ENCODE measurements around the gene EMILIN1.
"Not testable (repeated sequence)": the region's sequence is repeated elsewhere in the genome, so short reads cannot be mapped to it uniquely, and the experiment has no call there.

Gene EMILIN1

DNA sequence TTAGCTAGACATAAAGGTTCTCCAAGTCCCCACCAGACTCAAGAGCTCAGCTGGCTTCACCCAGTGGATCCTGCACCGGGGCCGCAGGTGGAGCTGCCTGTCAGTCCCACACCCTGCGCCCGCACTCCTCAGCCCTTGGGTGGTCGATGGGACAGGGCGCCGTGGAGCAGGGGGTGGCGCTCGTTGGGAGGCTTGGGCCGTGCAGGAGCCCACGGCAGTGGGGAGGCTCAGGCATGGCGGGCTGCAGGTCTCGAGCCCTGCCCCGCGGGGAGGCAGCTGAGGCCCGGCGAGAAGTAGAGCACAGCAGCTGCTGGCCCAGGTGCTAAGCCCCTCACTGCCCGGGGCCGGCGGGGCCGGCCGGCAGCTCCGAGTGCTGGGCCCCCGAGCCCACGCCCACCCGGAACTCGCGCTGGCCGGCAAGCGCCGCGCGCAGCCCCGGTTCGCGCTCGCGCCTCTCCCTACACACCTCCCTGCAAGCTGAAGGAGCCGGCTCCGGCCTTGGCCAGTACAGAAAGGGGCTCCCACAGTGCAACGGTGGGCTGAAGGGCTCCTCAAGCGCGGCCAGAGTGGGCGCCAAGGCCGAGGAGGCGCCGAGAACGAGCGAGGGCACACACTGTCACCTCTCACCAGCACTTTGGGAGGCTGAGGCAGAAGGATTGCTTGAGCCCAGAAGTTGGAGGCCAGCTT is 33.1 kb downstream of the EMILIN1 start:
- not testable (repeated sequence) for H3K4me1 ChIP-seq (ENCODE audit: control insufficient read depth, insufficient read depth, low read length)

DNA sequence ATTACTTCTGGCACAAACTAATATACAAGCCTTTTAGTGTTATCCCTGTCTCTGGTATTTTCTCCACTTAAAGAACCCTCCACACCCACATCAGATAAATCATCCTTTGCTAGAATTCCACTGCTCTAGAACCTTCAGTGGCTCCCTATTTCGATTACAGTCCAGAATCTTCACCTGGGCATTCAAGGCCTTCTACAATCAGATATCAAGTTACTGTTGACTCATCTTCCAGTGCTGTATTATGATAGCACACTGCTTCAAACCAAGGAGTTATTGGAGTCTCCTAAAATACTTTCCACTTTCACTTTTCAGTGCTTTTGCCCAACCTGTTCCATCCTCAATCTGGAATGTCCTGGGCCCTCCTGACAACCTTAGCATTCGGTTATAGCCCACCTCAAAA is 37.1 kb downstream of the EMILIN1 start:
- Histone ChIP-seq H3K9ac (ENCODE audit: low read depth, low read length) (no peak overlapping the region), H3K27ac (ENCODE audit: low read depth, low read length) (no peak overlapping the region), H3K36me3 (ENCODE audit: control insufficient read depth, insufficient read depth, low read length) (no peaks in the 10 kb centered on the region), H3K4me1 (ENCODE audit: control insufficient read depth, insufficient read depth, low read length) (peaks cover 7% of the 10 kb centered on the region; the same call in 1 of the 2 replicates), H3K9me3 (ENCODE audit: control insufficient read depth, insufficient read depth, low read length) (no peaks in the 10 kb centered on the region), H3K27me3 (ENCODE audit: control insufficient read depth, insufficient read depth, low read length) (peaks cover 38% of the 10 kb centered on the region), H3K4me3 (ENCODE audit: low read depth, low read length) (no peak overlapping the region)

More for the DNA sequence above, 33.1 kb downstream of the EMILIN1 start:
- not testable (repeated sequence) for H3K9me3 ChIP-seq (ENCODE audit: control insufficient read depth, insufficient read depth, low read length); H3K9ac ChIP-seq (ENCODE audit: low read depth, low read length); H3K36me3 ChIP-seq (ENCODE audit: control insufficient read depth, insufficient read depth, low read length); H3K27me3 ChIP-seq (ENCODE audit: control insufficient read depth, insufficient read depth, low read length); H3K27ac ChIP-seq (ENCODE audit: low read depth, low read length); H3K4me3 ChIP-seq (ENCODE audit: low read depth, low read length)

DNA sequence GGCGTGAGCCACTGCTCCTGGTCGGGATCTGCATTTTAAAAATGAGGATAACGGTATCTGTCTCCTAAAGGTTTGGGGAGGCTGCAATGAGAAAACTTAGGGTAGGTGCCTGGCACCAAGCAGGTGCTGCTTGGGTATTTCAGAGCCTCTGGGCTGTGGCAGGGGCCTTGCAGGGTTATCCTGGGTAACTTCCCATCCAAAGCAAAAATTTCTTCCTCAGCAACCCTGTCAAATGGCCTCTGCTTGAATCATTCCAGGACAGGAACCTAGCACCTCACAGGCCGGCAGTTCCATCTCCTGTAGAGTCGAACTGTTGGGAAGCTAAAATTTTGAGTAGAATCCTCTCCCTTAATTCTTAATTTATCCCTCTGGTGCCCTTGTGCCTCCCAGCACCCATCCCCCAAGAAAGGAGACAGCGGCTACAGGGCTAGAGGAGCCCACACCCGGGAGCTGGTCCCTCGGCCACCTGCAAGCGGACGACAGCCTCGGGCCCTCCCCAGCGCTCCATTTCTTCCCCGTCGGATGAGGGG is 39.6 kb downstream of the EMILIN1 start:
- Histone ChIP-seq H3K9ac (ENCODE audit: low read depth, low read length) (0 out of 2 replicates have a peak overlapping the region, but pooled peaks have one; percentile 18), H3K4me1 (ENCODE audit: control insufficient read depth, insufficient read depth, low read length) (peaks cover 7% of the 10 kb centered on the region; the same call in 1 of the 2 replicates), H3K9me3 (ENCODE audit: control insufficient read depth, insufficient read depth, low read length) (no peaks in the 10 kb centered on the region), H3K36me3 (ENCODE audit: control insufficient read depth, insufficient read depth, low read length) (no peaks in the 10 kb centered on the region), H3K27ac (ENCODE audit: low read depth, low read length) (no peak overlapping the region), H3K4me3 (ENCODE audit: low read depth, low read length) (peak overlapping the region; percentile 69), H3K27me3 (ENCODE audit: control insufficient read depth, insufficient read depth, low read length) (peaks cover 64% of the 10 kb centered on the region)

DNA sequence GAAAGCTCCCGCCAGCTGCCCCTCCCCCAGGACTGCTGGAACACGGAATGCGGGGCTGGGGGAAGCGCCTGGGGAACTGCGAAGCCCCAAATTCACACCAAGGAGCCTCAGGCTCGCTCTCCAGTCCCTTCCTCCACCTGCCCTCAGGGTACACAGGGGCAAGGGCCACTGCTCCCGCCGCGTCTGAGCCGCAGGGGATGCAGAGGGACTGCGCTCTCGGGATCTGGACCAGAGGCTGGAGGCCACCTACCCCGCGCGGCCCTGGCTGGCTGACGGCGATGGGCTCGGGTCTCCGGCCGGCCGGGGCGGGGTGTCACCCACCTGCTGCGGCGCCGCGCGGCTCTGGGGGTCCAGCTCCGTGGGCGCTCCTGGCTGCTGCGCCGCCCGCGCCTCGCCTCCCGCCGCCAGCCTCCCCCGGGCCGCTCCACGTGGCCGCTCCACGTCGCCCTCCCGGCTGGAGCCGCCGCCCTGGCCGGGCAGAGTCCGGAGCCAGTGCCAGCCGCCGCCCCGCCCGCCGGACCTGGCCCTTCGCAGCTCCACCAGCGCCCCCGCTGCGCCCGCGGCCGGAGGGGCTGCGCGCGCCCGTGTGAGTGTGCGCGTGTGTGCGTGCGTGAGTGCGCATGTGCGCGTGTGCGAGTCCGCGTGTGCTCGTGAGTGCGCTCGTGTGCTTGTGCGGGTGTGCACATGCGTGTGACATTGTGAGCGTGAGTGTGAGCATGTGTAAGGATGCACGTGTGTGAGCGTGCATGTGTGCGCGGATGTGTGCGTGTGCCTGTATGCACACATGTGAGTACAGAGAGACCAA is 40.3 kb downstream of the EMILIN1 start, which contains the start of gene CGREF1:
CGREF1 (minus strand) TSS at position 604 of the 805 bp plus-strand sequence. CDS start 14,762 bp downstream, outside the sequence.
- no peak within 1 kb of the TSS for H3K27ac ChIP-seq (ENCODE audit: low read depth, low read length)
- H3K9ac ChIP-seq (ENCODE audit: low read depth, low read length), result peak within 1 kb of the TSS; percentile 18; the same call in 1 of the 2 replicates
- peaks cover 68% of the 10 kb centered on the region for H3K27me3 ChIP-seq (ENCODE audit: control insufficient read depth, insufficient read depth, low read length)
- H3K36me3 ChIP-seq (ENCODE audit: control insufficient read depth, insufficient read depth, low read length), result no peaks in the 10 kb centered on the region
- H3K4me3 ChIP-seq (ENCODE audit: low read depth, low read length), result peak within 1 kb of the TSS; percentile 69
- H3K9me3 ChIP-seq (ENCODE audit: control insufficient read depth, insufficient read depth, low read length), result no peaks in the 10 kb centered on the region
- peaks cover 7% of the 10 kb centered on the region; the same call in 1 of the 2 replicates for H3K4me1 ChIP-seq (ENCODE audit: control insufficient read depth, insufficient read depth, low read length)

DNA sequence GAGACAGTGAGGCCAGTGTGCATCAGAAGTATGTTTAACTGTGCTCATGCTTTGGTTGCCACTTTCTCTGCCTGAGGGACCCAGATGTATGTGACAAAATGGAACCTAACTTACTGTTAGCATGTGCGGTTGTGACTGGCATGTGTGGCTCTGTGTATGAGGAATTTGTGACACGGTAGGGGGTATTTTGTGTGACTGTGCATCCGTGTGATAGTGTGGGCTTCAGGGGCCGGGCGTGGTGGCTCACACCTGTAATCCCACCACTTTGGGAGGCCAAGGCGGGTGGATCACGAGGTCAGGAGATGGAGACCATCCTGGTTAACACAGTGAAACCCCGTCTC is 40.9 kb downstream of the EMILIN1 start:
- Histone ChIP-seq H3K27me3 (ENCODE audit: control insufficient read depth, insufficient read depth, low read length) (peaks cover 74% of the 10 kb centered on the region), H3K4me1 (ENCODE audit: control insufficient read depth, insufficient read depth, low read length) (peaks cover 13% of the 10 kb centered on the region; the same call in 1 of the 2 replicates), H3K4me3 (ENCODE audit: low read depth, low read length) (peak overlapping the region; percentile 69)
- not testable (repeated sequence) for H3K27ac ChIP-seq (ENCODE audit: low read depth, low read length); H3K36me3 ChIP-seq (ENCODE audit: control insufficient read depth, insufficient read depth, low read length); H3K9ac ChIP-seq (ENCODE audit: low read depth, low read length); H3K9me3 ChIP-seq (ENCODE audit: control insufficient read depth, insufficient read depth, low read length)

DNA sequence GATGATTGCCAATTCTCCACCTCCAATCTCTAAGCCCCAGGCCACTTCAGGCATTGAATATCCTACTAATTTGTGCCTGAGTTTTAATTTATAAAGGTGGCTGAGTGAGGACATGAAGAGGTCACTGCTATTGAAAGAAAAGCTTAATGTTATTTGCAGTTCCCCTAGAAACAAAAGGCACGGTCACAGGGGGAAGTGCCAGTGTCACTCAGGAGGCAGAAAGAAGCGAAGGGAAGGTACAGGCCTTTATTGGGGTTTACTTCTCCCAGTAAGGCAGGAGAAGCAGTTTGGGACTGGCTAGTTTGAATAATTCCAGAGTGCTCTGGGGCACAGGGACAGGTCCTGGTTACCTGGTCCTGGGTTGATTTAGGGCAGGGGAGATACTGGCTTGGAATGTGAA is 43.5 kb downstream of the EMILIN1 start:
- Histone ChIP-seq H3K4me3 (ENCODE audit: low read depth, low read length) (no peak overlapping the region), H3K27me3 (ENCODE audit: control insufficient read depth, insufficient read depth, low read length) (peaks cover 73% of the 10 kb centered on the region), H3K4me1 (ENCODE audit: control insufficient read depth, insufficient read depth, low read length) (peaks cover 13% of the 10 kb centered on the region; the same call in 1 of the 2 replicates), H3K36me3 (ENCODE audit: control insufficient read depth, insufficient read depth, low read length) (no peaks in the 10 kb centered on the region), H3K9me3 (ENCODE audit: control insufficient read depth, insufficient read depth, low read length) (no peaks in the 10 kb centered on the region), H3K9ac (ENCODE audit: low read depth, low read length) (no peak overlapping the region), H3K27ac (ENCODE audit: low read depth, low read length) (no peak overlapping the region)

DNA sequence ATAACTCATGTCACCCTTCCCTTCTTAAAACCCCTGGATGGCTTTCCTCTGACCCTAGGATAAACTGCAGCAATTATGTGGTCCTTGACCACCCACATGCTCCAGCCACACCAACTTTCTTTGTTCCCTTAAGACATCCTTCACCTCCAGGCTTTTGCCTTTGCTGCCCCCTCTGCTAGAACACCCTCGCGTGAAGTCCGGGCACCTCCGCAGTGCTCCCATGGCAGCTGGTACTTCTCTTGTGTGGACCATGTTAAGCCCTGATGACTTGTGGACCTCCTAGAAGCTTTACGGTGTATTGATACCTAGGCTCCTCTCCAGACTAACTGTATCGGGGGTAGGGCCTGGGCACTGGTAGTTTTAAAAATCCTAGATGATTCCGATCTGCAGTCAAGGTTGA is 44.4 kb downstream of the EMILIN1 start:
- Histone ChIP-seq H3K9ac (ENCODE audit: low read depth, low read length) (no peak overlapping the region), H3K4me1 (ENCODE audit: control insufficient read depth, insufficient read depth, low read length) (peaks cover 13% of the 10 kb centered on the region; the same call in 1 of the 2 replicates), H3K27me3 (ENCODE audit: control insufficient read depth, insufficient read depth, low read length) (peaks cover 66% of the 10 kb centered on the region), H3K9me3 (ENCODE audit: control insufficient read depth, insufficient read depth, low read length) (no peaks in the 10 kb centered on the region), H3K4me3 (ENCODE audit: low read depth, low read length) (no peak overlapping the region), H3K36me3 (ENCODE audit: control insufficient read depth, insufficient read depth, low read length) (no peaks in the 10 kb centered on the region), H3K27ac (ENCODE audit: low read depth, low read length) (no peak overlapping the region)

DNA sequence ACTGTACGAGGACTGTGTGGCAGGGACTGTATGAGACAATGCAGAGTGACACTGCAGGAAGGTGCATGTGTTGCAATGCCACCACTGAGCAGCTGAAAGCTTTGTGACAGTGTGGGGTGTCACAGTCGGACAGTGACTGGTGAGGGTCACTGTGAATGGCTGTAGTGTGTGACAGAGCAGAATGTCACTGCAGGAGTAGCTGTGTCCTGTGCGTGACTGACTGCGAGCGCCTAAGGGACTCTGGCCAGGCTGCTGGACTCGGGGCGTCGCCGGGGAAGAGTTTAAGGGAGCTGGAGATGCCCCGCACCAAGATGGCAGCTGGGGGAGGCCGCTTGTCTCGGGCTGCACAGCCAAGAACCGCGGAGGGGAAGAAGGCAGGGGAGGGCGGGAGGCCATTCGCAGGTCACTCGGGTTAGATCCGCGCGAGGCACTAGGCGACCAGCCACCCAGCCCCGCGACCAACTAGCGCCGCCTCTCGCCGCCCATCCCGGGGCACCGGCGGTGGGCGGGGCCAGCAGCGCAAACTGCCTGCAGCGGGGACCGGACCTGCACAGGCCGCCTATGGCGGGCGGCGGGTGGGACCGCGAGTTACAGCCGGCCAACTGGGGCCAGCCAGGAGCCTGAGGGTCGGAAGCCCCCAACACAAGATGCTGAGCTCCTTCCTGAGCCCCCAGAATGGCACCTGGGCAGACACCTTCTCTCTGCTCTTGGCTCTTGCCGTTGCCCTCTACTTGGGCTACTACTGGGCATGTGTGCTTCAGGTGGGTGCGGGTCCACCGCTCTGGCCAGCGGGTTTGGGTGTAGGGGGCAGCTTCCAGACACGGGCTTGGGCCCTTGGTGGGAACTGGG is 45.1 kb downstream of the EMILIN1 start, which contains the start of gene ABHD1:
ABHD1 (plus strand) TSS at position 514 of the 849 bp plus-strand sequence; CDS start at position 648, 134 bp downstream.
- H3K27ac ChIP-seq (ENCODE audit: low read depth, low read length), result no peak within 1 kb of the TSS
- peaks cover 6% of the 10 kb centered on the region; the same call in 1 of the 2 replicates for H3K4me1 ChIP-seq (ENCODE audit: control insufficient read depth, insufficient read depth, low read length)
- H3K9me3 ChIP-seq (ENCODE audit: control insufficient read depth, insufficient read depth, low read length), result no peaks in the 10 kb centered on the region
- no peaks in the 10 kb centered on the region for H3K36me3 ChIP-seq (ENCODE audit: control insufficient read depth, insufficient read depth, low read length)
- peak within 1 kb of the TSS; percentile 72 for H3K4me3 ChIP-seq (ENCODE audit: low read depth, low read length)
- peak within 1 kb of the TSS; percentile 3; the same call in 1 of the 2 replicates for H3K9ac ChIP-seq (ENCODE audit: low read depth, low read length)
- peaks cover 59% of the 10 kb centered on the region for H3K27me3 ChIP-seq (ENCODE audit: control insufficient read depth, insufficient read depth, low read length)

DNA sequence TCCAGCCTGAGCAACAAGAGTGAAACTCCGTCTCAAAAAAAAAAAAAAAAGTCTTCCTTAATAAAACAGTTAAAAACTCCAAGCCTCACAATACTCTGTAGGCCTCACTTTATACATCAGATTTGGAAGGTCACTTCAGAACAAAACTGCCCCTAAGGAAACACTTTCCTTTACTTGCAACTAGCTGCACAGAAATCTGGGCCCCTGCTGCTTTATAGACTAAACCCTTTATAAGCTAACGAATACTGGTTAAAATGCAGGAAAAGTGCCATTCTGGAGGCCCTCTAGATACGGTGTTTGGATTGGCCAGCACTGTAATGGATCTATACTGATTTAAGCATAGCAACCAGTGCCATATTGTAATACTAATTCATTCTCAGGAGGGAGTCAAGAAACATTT is 46.7 kb downstream of the EMILIN1 start:
- Histone ChIP-seq H3K4me1 (ENCODE audit: control insufficient read depth, insufficient read depth, low read length) (peaks cover 6% of the 10 kb centered on the region; the same call in 1 of the 2 replicates), H3K36me3 (ENCODE audit: control insufficient read depth, insufficient read depth, low read length) (peaks cover 8% of the 10 kb centered on the region), H3K4me3 (ENCODE audit: low read depth, low read length) (no peak overlapping the region), H3K9me3 (ENCODE audit: control insufficient read depth, insufficient read depth, low read length) (no peaks in the 10 kb centered on the region), H3K27ac (ENCODE audit: low read depth, low read length) (no peak overlapping the region), H3K9ac (ENCODE audit: low read depth, low read length) (no peak overlapping the region), H3K27me3 (ENCODE audit: control insufficient read depth, insufficient read depth, low read length) (peaks cover 43% of the 10 kb centered on the region)

DNA sequence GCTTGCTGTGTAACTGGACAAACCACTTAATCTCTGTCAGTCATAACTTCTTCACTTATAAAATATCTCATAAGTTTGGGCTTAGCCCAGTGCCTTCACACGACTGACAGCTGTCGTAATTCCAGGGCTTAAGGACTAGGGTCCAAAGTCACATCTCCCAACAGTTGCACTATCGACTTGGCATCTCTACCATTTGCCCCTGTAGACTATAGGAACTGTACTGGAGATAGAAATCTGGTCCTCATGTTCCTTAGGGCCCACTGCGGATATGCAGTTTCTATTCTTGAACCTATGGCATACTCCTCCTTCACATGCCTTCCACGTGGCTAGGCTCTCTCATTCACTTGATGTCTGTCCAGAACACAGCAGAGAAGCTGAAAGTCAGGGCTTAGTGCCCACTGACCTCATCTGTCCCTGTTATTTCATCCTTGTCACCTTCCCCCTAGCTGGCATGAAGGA is 47.9 kb downstream of the EMILIN1 start:
- no peak overlapping the region for H3K27ac ChIP-seq (ENCODE audit: low read depth, low read length)
- H3K27me3 ChIP-seq (ENCODE audit: control insufficient read depth, insufficient read depth, low read length), result peaks cover 31% of the 10 kb centered on the region
- no peak overlapping the region for H3K4me3 ChIP-seq (ENCODE audit: low read depth, low read length)
- H3K9me3 ChIP-seq (ENCODE audit: control insufficient read depth, insufficient read depth, low read length), result no peaks in the 10 kb centered on the region
- peaks cover 20% of the 10 kb centered on the region for H3K36me3 ChIP-seq (ENCODE audit: control insufficient read depth, insufficient read depth, low read length)
- no peak overlapping the region for H3K9ac ChIP-seq (ENCODE audit: low read depth, low read length)
- H3K4me1 ChIP-seq (ENCODE audit: control insufficient read depth, insufficient read depth, low read length), result peaks cover 6% of the 10 kb centered on the region; the same call in 1 of the 2 replicates

Measured in HUES48 (cell line).